Type B pancreatic cell (in vitro differentiated cells): ENCODE data around the gene ACOXL. TPM values are rescaled to one million over a fixed set of nuclear protein-coding genes. Genes with fewer than 3 reads are reported as not detected.

Source experiments
- DNase-seq: peaks from one replicate; pipeline ENCODE4 v3.0.0; 2021; ENCODE audit warnings: mixed read lengths; ENCODE audit not compliant: unreplicated experiment; ENCODE audit errors: extremely low spot score
- H3K27ac Mint-ChIP-seq: 2 replicates; pipeline ENCODE4 v1.8.0; 2021; ENCODE audit warnings: mild to moderate bottlenecking, mixed read lengths
- H3K27me3 Mint-ChIP-seq: 2 replicates; pipeline ENCODE4 v1.8.0; 2021; ENCODE audit warnings: mixed read lengths
- H3K36me3 Mint-ChIP-seq: 2 replicates; pipeline ENCODE4 v1.8.0; 2021; ENCODE audit warnings: mixed read lengths
- H3K4me1 Mint-ChIP-seq: one replicate; pipeline ENCODE4 v1.8.0; 2021; ENCODE audit warnings: mixed read lengths; ENCODE audit not compliant: unreplicated experiment
- H3K4me3 Mint-ChIP-seq: 2 replicates; pipeline ENCODE4 v1.8.0; 2021; ENCODE audit warnings: mild to moderate bottlenecking, mixed read lengths
- H3K9me3 Mint-ChIP-seq: 2 replicates; pipeline ENCODE4 v1.8.0; 2021; ENCODE audit warnings: mixed read lengths
- total RNA-seq: library from RNA; stranded (reverse); gene quantifications from 2 replicates; pipeline ENCODE4 v1.2.1, GENCODE V29; 2021; ENCODE audit warnings: low replicate concordance
- TF ChIP-seq, protein P1 (sequence below): fragments of 200-600 bp; sonication (generic); conservative IDR thresholded peaks from 2 replicates; pipeline ENCODE4 v1.5.0; 2021; ENCODE audit warnings: antibody characterized with exemption, mild to moderate bottlenecking

The ACOXL gene
- total RNA-seq, 1 donor from 2014 or later = 1.4 TPM

DNA sequence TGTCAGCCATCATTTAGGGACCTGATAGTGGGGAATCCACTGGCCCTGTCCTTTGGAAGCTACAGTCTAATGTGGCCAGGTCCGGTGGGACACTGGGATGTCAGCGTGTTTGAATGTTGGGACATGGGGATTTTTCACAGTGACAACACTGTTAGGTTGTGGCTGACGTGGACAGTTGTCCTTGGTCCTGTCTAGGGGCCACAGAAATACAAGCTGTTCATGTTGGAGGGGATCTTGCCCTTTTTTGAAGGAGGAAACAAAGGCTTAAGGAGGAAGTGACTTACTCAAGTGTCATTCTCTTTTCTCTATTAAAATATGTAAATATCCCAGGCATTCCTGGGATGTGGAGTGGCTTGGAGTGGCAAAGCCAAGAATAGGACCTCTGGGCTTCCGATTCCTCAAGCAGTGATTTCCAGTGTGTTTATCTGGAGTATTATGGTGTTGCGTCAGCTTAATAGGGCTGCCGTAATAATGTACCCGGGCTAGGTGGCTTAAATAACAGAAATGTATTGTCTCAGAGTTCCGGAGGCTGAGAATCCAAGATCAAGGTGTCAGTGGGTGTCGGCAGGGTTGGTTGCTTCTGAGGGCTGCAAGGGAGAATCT, 8.5 kb downstream of the ACOXL start:
- Mint-ChIP-seq H3K27me3 (peaks cover 29% of the 10 kb centered on the region), H3K4me3 (no peak overlapping the region), H3K4me1 (no peaks in the 10 kb centered on the region)

DNA sequence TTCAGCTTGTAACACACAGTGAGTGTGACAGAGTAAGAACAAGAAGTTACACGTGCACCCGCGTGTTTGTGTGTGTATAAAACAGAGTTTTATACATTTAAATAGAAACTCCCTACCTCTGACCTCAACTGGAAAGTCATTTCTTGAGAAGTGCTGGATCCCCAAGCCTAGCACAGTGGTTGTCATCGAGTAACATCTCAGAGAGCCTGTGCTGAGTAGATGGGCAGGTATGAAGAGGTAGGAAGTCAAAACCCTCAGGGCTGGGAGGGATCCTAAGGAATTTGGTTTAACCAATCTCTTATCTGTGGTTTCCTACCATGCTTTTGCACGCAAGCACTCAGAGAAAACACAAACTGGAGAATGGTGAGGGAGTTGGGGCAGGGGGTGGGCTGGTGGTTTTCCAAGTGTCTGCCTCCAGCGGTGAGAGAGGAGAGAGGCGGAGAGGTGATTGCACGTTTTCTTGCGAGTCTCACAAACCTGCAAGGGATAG, 9.2 kb downstream of the ACOXL start:
- Mint-ChIP-seq H3K4me3 (peak overlapping the region; percentile 46), H3K27ac (peak overlapping the region; percentile 89), H3K27me3 (peaks cover 23% of the 10 kb centered on the region), H3K9me3 (peaks cover 18% of the 10 kb centered on the region), H3K36me3 (peaks cover 5% of the 10 kb centered on the region), H3K4me1 (no peaks in the 10 kb centered on the region)
- no peak for DNase-seq
- TF ChIP-seq, protein P1, sequence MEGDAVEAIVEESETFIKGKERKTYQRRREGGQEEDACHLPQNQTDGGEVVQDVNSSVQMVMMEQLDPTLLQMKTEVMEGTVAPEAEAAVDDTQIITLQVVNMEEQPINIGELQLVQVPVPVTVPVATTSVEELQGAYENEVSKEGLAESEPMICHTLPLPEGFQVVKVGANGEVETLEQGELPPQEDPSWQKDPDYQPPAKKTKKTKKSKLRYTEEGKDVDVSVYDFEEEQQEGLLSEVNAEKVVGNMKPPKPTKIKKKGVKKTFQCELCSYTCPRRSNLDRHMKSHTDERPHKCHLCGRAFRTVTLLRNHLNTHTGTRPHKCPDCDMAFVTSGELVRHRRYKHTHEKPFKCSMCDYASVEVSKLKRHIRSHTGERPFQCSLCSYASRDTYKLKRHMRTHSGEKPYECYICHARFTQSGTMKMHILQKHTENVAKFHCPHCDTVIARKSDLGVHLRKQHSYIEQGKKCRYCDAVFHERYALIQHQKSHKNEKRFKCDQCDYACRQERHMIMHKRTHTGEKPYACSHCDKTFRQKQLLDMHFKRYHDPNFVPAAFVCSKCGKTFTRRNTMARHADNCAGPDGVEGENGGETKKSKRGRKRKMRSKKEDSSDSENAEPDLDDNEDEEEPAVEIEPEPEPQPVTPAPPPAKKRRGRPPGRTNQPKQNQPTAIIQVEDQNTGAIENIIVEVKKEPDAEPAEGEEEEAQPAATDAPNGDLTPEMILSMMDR = peak; percentile 21

More for the DNA sequence above, 8.5 kb downstream of the ACOXL start:
- Mint-ChIP-seq H3K36me3 (peaks cover 9% of the 10 kb centered on the region), H3K27ac (peak overlapping the region; percentile 89), H3K9me3 (peaks cover 22% of the 10 kb centered on the region)
- DNase-seq = no peak
- TF ChIP-seq, protein P1 = no peak

DNA sequence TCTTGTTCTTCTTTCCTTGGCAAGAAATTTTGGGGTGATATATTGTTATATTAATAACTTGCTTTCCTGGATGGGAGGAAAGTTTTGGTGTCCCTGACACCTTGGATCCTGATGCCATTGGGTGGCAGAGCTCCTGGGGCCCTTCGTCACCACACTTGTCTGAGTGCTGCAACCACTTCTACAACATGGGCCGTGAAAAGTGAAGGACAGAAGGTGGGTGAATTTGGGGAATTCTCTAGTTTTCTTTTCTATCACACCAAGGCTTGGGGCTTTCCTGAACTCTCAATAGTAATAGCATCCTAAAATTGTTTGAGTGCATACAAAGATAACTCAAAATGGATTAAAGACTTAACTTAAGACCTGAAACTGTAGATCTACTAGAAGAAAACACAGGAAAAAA, 10.0 kb downstream of the ACOXL start:
- Mint-ChIP-seq H3K9me3 (peaks cover 12% of the 10 kb centered on the region), H3K27ac (no peak overlapping the region), H3K27me3 (peaks cover 19% of the 10 kb centered on the region), H3K36me3 (no peaks in the 10 kb centered on the region), H3K4me1 (peaks cover 5% of the 10 kb centered on the region), H3K4me3 (no peak overlapping the region)
- TF ChIP-seq, protein P1 = no peak
- DNase-seq = no peak

DNA sequence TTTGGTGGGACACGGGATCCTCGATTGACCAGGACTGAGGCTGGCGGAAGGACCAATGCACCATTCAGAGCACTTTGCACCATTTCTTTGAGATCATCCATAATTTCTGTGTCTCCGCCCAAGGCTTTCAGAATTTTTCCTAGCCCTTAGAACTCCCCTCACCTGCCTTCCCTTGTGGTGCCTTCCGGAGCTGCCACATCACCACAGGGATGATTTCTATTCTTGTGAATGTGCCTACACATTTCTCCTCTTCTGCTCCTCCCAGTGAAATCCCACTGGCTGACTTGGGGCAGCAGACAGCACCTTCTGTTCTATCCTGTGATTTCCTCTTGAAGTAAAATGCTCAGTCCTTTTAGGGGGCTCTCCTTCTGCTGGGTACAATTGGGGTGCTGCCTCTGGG, 11.2 kb downstream of the ACOXL start:
- TF ChIP-seq, protein P1 = no peak
- Mint-ChIP-seq H3K36me3 (no peaks in the 10 kb centered on the region), H3K4me1 (peaks cover 9% of the 10 kb centered on the region), H3K4me3 (no peak overlapping the region), H3K9me3 (peaks cover 5% of the 10 kb centered on the region), H3K27ac (no peak overlapping the region), H3K27me3 (peaks cover 21% of the 10 kb centered on the region)
- no peak for DNase-seq

DNA sequence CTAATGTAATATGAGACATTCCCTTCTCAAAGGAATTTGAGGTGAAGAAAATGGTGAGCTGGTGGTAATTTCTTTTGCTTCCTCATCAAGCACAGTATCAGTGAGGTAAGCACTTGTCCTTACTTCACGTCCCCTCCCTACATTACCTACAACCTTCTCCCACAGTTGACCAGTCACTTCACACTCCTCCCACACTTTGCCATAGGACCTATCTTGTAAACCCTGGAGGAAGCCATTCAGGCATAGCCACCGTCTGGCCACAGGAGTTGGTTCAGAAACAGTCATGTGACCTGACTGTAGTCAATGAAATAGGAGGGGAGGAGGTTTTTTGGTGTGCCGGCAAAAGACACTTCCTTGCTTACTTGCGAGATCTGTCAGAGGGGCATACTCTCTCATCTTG, 12.1 kb downstream of the ACOXL start:
- Mint-ChIP-seq H3K4me1 (peaks cover 12% of the 10 kb centered on the region), H3K27ac (no peak overlapping the region), H3K4me3 (no peak overlapping the region), H3K36me3 (no peaks in the 10 kb centered on the region), H3K27me3 (peaks cover 22% of the 10 kb centered on the region), H3K9me3 (no peaks in the 10 kb centered on the region)
- TF ChIP-seq, protein P1 = no peak
- no peak for DNase-seq
